HepG2 (cell line): ENCODE measurements around the gene TPPP3. TPM values are rescaled to one million over a fixed set of nuclear protein-coding genes. Genes with fewer than 3 reads are reported as not detected.
A peak's percentile ranks its signal among the peaks of the same experiment; 100 is the strongest.

ENCODE experiments used
- ATAC-seq: fragments of 200-7000 bp; cut with Tn5 transposase; 3 replicates; pipeline ENCODE4 v1.9.1; 2020; ENCODE audit warnings: mild to moderate bottlenecking, moderate library complexity
- BruUV-seq: library from RNA; stranded (reverse); fragments of 400-500 nt; replicated peaks from 2 replicates; lab custom pipeline; 2021; lab: Mats Ljungman, UMichigan
- CTCF ChIA-PET: fragments of 300-600 bp; formaldehyde crosslinking; extraction: SDS; loops from one replicate; lab custom pipeline; 2021; ENCODE audit warnings: low total read pairs, inconsistent platforms, low intra/inter-chr PET ratio; lab: Yijun Ruan, JAX
- POLR2A ChIA-PET: fragments of 350-600 bp; sonication (Branson Sonifier 250); formaldehyde crosslinking; loops from one replicate; lab custom pipeline; 2020; ENCODE audit warnings: antibody characterized with exemption, inconsistent platforms; lab: Yijun Ruan, JAX
- DNase-seq: peaks from one replicate; pipeline ENCODE4 v3.0.0-alpha.2; 2015; ENCODE audit warnings: low spot score
- FAIRE-seq: peaks from 3 replicates; lab custom pipeline; 2011; peaks lifted over from hg19 to GRCh38; lab: Jason Lieb, UNC
- H2AFZ ChIP-seq: one replicate; pipeline ENCODE4 v1.6.1; 2011; ENCODE audit warnings: low read length, inconsistent platforms
- H3K27ac ChIP-seq: fragments of 300-600 bp; 3 replicates; pipeline ENCODE4 v1.8.0; 2011; ENCODE audit warnings: mixed run types, mild to moderate bottlenecking, mixed read lengths, low read length, inconsistent platforms; ENCODE audit not compliant: insufficient read depth; ENCODE audit errors: extremely low read length
- H3K27me3 ChIP-seq, 2 experiments: fragments of 200-600 bp in 1 of 2; 2 replicates in 1 of 2; 3 replicates in 1 of 2; pipeline versions ENCODE4 v1.6.0 to v1.8.0; 2011; ENCODE audit warnings: low read length in 2 of 2, mild to moderate bottlenecking in 2 of 2, moderate library complexity in 2 of 2, inconsistent platforms in 1 of 2; ENCODE audit not compliant: insufficient read depth in 2 of 2, control insufficient read depth in 1 of 2
- H3K36me3 ChIP-seq, 2 experiments: fragments of 200-600 bp in 1 of 2; replicated peaks in 1 of 2; 2 replicates in 1 of 2; 3 replicates in 1 of 2; pipeline versions ENCODE4 v1.5.1 to v1.8.0; 2011; ENCODE audit warnings: low read length in 2 of 2, inconsistent platforms in 1 of 2; ENCODE audit not compliant: insufficient read depth in 2 of 2, control insufficient read depth in 1 of 2
- H3K4me1 ChIP-seq: 2 replicates; pipeline ENCODE4 v1.5.1; 2012; ENCODE audit warnings: low read length, inconsistent platforms; ENCODE audit not compliant: insufficient read depth
- H3K4me2 ChIP-seq: 2 replicates; pipeline ENCODE4 v1.6.0; 2011; ENCODE audit warnings: low read depth, low read length, inconsistent platforms
- H3K4me3 ChIP-seq, 3 experiments: fragments of 200-600 bp in 1 of 3; sonication (generic), shearing (Covaris generic) in 1 of 3; replicated peaks in 1 of 3; 2 replicates each; pipeline ENCODE4 v1.5.1; 2011 to 2016; ENCODE audit warnings: low read length in 3 of 3, inconsistent platforms in 2 of 3, low read depth in 2 of 3, mild to moderate bottlenecking in 2 of 3, control low read depth in 1 of 3, mixed read lengths in 1 of 3; ENCODE audit not compliant: insufficient read depth in 1 of 3
- H3K79me2 ChIP-seq: one replicate; pipeline ENCODE4 v1.6.1; 2011; ENCODE audit warnings: low read length, inconsistent platforms; ENCODE audit not compliant: insufficient read depth
- H3K9ac ChIP-seq: 2 replicates; pipeline ENCODE4 v1.6.0; 2011; ENCODE audit warnings: mild to moderate bottlenecking, low read depth, low read length, inconsistent platforms; ENCODE audit not compliant: insufficient read depth
- H3K9me3 ChIP-seq: 2 replicates; pipeline ENCODE4 v1.5.1; 2012; ENCODE audit warnings: mild to moderate bottlenecking, low read length
- H4K20me1 ChIP-seq: 2 replicates; pipeline ENCODE4 v1.6.0; 2011; ENCODE audit warnings: inconsistent platforms, mild to moderate bottlenecking, low read length, moderate library complexity; ENCODE audit not compliant: insufficient read depth
- AGO2 ChIP-seq: fragments of 200-400 bp; formaldehyde crosslinking; optimal IDR thresholded peaks from 2 replicates; pipeline ENCODE3; 2017; ENCODE audit warnings: mild to moderate bottlenecking, low read depth, low read length, moderate library complexity
- NONO ChIP-seq, 2 experiments: fragments of 450-650 bp in 1 of 2; sonication (generic) in 1 of 2; formaldehyde crosslinking in 1 of 2; IDR thresholded peaks in 1 of 2; conservative IDR thresholded peaks in 1 of 2; 2 replicates each; pipeline versions ENCODE4 v1.6.1 to v1.8.0; 2017 to 2022; ENCODE audit warnings: mild to moderate bottlenecking in 1 of 2, missing genetic modification reagents in 1 of 2, moderate library complexity in 1 of 2
- ZNF296 ChIP-seq: sonication (generic); formaldehyde crosslinking; conservative IDR thresholded peaks from 2 replicates; pipeline ENCODE4 v1.5.0; 2020; ENCODE audit warnings: mild to moderate bottlenecking, missing genetic modification reagents
- WGBS: methylation state at CpG from one replicate; pipeline ENCODE4 v1.1.6; 2017; ENCODE audit warnings: low lambda C conversion rate; 5-methylcytosine and 5-hydroxymethylcytosine counted together
- in situ Hi-C: cut with HindIII; loops from 2 replicates; pipeline ENCODE4 v1.10.0; 2017; ENCODE audit warnings: low pct_unique_long_range_greater_than_20kb; ENCODE audit not compliant: extremely low pct_ligation_motif_present
- intact Hi-C: fragments of 100-400 bp; cut with micrococcal nuclease; formaldehyde crosslinking; loops from one replicate; pipeline ENCODE4 v1.10.0; 2022; ENCODE audit not compliant: unreplicated experiment
- polyA plus RNA-seq, 8 experiments: library from polyadenylated mRNA; depleted of rRNA in 3 of 8; stranded (reverse) in 7 of 8; unstranded in 1 of 8; fragments of >200 nt; fragmentation: Illumina TruSeq in 4 of 8; extraction: Trizol in 4 of 8; gene quantifications; 2 replicates each; pipeline versions ENCODE4 v1.2.1 to v1.2.3, GENCODE V29; 2011 to 2016; ENCODE audit warnings: low read depth in 4 of 8, missing spikeins in 1 of 8, mixed read lengths in 1 of 8; ENCODE audit not compliant: insufficient read depth in 1 of 8
- total RNA-seq, 5 experiments: library from RNA; depleted of rRNA; stranded (reverse); fragments of >200 nt; fragmentation: Illumina TruSeq; extraction: Trizol; gene quantifications; 2 replicates each; pipeline ENCODE4 v1.2.3, GENCODE V29; 2016; ENCODE audit warnings: low read depth in 1 of 5
- TF ChIP-seq, protein P1 (sequence below): IDR thresholded peaks from 2 replicates; pipeline ENCODE4 v1.4.0; 2020; ENCODE audit warnings: mild to moderate bottlenecking, missing genetic modification reagents
- TF ChIP-seq, protein P2 (sequence below): sonication (generic); formaldehyde crosslinking; IDR thresholded peaks from 2 replicates; pipeline ENCODE4 v1.8.1; 2023; ENCODE audit warnings: missing genetic modification reagents, mild to moderate bottlenecking, borderline replicate concordance
- TF ChIP-seq, protein P3 (sequence below): sonication (generic); formaldehyde crosslinking; IDR thresholded peaks from 2 replicates; pipeline ENCODE4 v1.5.1; 2020; ENCODE audit warnings: mild to moderate bottlenecking, moderate library complexity, missing genetic modification reagents
- TF ChIP-seq, protein P4 (sequence below): sonication (generic); formaldehyde crosslinking; IDR thresholded peaks from 2 replicates; pipeline ENCODE4 v1.5.0; 2020; ENCODE audit warnings: mild to moderate bottlenecking, missing genetic modification reagents, borderline replicate concordance
- TF ChIP-seq, protein P5 (sequence below): IDR thresholded peaks from 2 replicates; pipeline ENCODE4 v1.6.1; 2016

TPPP3 gene
- total and polyA plus RNA-seq, 2 of the 13 experiments (the other 11 are each of a cell fraction or from before 2014, with no cell fraction given) = 0.16 to 0.44 TPM

DNA sequence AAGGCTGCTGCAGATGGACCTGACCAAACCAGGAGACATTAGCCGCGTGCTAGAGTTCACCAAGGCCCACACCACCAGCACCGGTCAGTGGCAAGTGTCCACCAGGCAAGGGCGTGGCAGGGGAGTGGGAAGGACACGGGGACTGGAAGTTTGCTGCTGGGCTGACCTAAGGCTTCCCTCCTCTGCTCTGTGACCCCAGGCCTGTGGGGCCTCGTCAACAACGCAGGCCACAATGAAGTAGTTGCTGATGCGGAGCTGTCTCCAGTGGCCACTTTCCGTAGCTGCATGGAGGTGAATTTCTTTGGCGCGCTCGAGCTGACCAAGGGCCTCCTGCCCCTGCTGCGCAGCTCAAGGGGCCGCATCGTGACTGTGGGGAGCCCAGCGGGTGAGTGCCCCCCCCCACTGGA, 42.5 kb upstream of the TPPP3 start:
- ATAC-seq = no peak
- H3K4me1 ChIP-seq = peaks cover 23% of the 10 kb centered on the region
- in situ Hi-C loops = no loop called here
- no peaks in the 10 kb centered on the region; a peak in 1 of 5 replicates for H3K27me3 ChIP-seq
- no TSS peak for BruUV-seq
- H3K4me3 ChIP-seq = no peak overlapping the region
- FAIRE-seq = no peak
- CTCF ChIA-PET = no interaction called here
- TF ChIP-seq ZNF296 = no peak
- TF ChIP-seq, protein P1, sequence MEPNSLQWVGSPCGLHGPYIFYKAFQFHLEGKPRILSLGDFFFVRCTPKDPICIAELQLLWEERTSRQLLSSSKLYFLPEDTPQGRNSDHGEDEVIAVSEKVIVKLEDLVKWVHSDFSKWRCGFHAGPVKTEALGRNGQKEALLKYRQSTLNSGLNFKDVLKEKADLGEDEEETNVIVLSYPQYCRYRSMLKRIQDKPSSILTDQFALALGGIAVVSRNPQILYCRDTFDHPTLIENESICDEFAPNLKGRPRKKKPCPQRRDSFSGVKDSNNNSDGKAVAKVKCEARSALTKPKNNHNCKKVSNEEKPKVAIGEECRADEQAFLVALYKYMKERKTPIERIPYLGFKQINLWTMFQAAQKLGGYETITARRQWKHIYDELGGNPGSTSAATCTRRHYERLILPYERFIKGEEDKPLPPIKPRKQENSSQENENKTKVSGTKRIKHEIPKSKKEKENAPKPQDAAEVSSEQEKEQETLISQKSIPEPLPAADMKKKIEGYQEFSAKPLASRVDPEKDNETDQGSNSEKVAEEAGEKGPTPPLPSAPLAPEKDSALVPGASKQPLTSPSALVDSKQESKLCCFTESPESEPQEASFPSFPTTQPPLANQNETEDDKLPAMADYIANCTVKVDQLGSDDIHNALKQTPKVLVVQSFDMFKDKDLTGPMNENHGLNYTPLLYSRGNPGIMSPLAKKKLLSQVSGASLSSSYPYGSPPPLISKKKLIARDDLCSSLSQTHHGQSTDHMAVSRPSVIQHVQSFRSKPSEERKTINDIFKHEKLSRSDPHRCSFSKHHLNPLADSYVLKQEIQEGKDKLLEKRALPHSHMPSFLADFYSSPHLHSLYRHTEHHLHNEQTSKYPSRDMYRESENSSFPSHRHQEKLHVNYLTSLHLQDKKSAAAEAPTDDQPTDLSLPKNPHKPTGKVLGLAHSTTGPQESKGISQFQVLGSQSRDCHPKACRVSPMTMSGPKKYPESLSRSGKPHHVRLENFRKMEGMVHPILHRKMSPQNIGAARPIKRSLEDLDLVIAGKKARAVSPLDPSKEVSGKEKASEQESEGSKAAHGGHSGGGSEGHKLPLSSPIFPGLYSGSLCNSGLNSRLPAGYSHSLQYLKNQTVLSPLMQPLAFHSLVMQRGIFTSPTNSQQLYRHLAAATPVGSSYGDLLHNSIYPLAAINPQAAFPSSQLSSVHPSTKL (CRISPR knock-in tag) = no peak
- TF ChIP-seq, protein P2, sequence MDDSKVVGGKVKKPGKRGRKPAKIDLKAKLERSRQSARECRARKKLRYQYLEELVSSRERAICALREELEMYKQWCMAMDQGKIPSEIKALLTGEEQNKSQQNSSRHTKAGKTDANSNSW (CRISPR knock-in tag) = no peak
- TF ChIP-seq, protein P3, sequence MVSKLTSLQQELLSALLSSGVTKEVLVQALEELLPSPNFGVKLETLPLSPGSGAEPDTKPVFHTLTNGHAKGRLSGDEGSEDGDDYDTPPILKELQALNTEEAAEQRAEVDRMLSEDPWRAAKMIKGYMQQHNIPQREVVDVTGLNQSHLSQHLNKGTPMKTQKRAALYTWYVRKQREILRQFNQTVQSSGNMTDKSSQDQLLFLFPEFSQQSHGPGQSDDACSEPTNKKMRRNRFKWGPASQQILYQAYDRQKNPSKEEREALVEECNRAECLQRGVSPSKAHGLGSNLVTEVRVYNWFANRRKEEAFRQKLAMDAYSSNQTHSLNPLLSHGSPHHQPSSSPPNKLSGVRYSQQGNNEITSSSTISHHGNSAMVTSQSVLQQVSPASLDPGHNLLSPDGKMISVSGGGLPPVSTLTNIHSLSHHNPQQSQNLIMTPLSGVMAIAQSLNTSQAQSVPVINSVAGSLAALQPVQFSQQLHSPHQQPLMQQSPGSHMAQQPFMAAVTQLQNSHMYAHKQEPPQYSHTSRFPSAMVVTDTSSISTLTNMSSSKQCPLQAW = no peak
- TF ChIP-seq NONO (IDR thresholded peaks at IDR 0.05) = no peak
- TF ChIP-seq NONO (CRISPR knock-in tag; conservative IDR thresholded peaks at IDR 0.05) = 0 out of 2 replicates have a peak, but pooled peaks have one; percentile 29
- TF ChIP-seq, protein P4, sequence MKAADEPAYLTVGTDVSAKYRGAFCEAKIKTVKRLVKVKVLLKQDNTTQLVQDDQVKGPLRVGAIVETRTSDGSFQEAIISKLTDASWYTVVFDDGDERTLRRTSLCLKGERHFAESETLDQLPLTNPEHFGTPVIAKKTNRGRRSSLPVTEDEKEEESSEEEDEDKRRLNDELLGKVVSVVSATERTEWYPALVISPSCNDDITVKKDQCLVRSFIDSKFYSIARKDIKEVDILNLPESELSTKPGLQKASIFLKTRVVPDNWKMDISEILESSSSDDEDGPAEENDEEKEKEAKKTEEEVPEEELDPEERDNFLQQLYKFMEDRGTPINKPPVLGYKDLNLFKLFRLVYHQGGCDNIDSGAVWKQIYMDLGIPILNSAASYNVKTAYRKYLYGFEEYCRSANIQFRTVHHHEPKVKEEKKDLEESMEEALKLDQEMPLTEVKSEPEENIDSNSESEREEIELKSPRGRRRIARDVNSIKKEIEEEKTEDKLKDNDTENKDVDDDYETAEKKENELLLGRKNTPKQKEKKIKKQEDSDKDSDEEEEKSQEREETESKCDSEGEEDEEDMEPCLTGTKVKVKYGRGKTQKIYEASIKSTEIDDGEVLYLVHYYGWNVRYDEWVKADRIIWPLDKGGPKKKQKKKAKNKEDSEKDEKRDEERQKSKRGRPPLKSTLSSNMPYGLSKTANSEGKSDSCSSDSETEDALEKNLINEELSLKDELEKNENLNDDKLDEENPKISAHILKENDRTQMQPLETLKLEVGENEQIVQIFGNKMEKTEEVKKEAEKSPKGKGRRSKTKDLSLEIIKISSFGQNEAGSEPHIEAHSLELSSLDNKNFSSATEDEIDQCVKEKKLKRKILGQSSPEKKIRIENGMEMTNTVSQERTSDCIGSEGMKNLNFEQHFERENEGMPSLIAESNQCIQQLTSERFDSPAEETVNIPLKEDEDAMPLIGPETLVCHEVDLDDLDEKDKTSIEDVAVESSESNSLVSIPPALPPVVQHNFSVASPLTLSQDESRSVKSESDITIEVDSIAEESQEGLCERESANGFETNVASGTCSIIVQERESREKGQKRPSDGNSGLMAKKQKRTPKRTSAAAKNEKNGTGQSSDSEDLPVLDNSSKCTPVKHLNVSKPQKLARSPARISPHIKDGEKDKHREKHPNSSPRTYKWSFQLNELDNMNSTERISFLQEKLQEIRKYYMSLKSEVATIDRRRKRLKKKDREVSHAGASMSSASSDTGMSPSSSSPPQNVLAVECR (CRISPR knock-in tag) = 0 out of 2 replicates have a peak, but pooled peaks have one; percentile 10
- TF ChIP-seq AGO2 = peak; percentile 86
- TF ChIP-seq, protein P5, sequence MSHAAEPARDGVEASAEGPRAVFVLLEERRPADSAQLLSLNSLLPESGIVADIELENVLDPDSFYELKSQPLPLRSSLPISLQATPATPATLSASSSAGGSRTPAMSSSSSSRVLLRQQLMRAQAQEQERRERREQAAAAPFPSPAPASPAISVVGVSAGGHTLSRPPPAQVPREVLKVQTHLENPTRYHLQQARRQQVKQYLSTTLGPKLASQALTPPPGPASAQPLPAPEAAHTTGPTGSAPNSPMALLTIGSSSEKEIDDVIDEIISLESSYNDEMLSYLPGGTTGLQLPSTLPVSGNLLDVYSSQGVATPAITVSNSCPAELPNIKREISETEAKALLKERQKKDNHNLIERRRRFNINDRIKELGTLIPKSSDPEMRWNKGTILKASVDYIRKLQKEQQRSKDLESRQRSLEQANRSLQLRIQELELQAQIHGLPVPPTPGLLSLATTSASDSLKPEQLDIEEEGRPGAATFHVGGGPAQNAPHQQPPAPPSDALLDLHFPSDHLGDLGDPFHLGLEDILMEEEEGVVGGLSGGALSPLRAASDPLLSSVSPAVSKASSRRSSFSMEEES = no peak
- TF ChIP-seq, all 625 proteins: peak for 3
- no peaks in the 10 kb centered on the region for H3K9me3 ChIP-seq
- H3K27ac ChIP-seq = no peak overlapping the region
- no peak overlapping the region for H3K4me2 ChIP-seq
- intact Hi-C loops = no loop called here
- H2AFZ ChIP-seq = no peak overlapping the region
- POLR2A ChIA-PET = no interaction called here
- peaks cover 5 to 26% of the 10 kb centered on the region in 2 experiments; a peak in 3 of 5 replicates for H3K36me3 ChIP-seq
- no peak for DNase-seq
- H3K79me2 ChIP-seq = no peaks in the 10 kb centered on the region
- WGBS = 99% methylated on average over 10 of the region's 16 CpGs
- no peak overlapping the region for H3K9ac ChIP-seq
- H4K20me1 ChIP-seq = no peaks in the 10 kb centered on the region
